Activated CD8-positive, alpha-beta T cell treated with anti-CD3 and anti-CD28 coated beads for 36 hours (primary cell): ENCODE data around the gene TRAPPC6A. TPM values are rescaled to one million over a fixed set of nuclear protein-coding genes. Genes with fewer than 3 reads are reported as not detected.
A peak's percentile ranks its signal among the peaks of the same experiment; 100 is the strongest.

Source experiments
- ATAC-seq: fragments of 200-7000 bp; cut with Tn5 transposase; one replicate; pipeline ENCODE4 v1.10.0; 2021; ENCODE audit warnings: mild to moderate bottlenecking, moderate library complexity
- CTCF ChIA-PET: fragments of 350-600 bp; sonication (Branson Sonifier 250); formaldehyde crosslinking; loops from one replicate; lab custom pipeline; 2021; ENCODE audit warnings: antibody characterized with exemption; lab: Charles Lee
- POLR2A ChIA-PET: fragments of 350-600 bp; sonication (Branson Sonifier 250); formaldehyde crosslinking; loops from one replicate; lab custom pipeline; 2021; ENCODE audit warnings: antibody characterized with exemption; lab: Charles Lee
- DNase-seq: peaks from one replicate; pipeline ENCODE4 v3.0.0-alpha.2; 2020
- H3K27ac Mint-ChIP-seq: one replicate; pipeline ENCODE4 v1.8.0; 2021; ENCODE audit warnings: mild to moderate bottlenecking, mixed read lengths
- H3K27me3 Mint-ChIP-seq: one replicate; pipeline ENCODE4 v1.8.0; 2021; ENCODE audit warnings: mixed read lengths
- H3K36me3 Mint-ChIP-seq: one replicate; pipeline ENCODE4 v1.8.0; 2021; ENCODE audit warnings: low read depth, mixed read lengths
- H3K4me1 Mint-ChIP-seq: one replicate; pipeline ENCODE4 v1.8.0; 2021; ENCODE audit warnings: low read depth, mixed read lengths
- H3K4me3 Mint-ChIP-seq: one replicate; pipeline ENCODE4 v1.8.0; 2021; ENCODE audit warnings: mild to moderate bottlenecking, moderate library complexity, mixed read lengths
- H3K9me3 Mint-ChIP-seq: one replicate; pipeline ENCODE4 v1.8.0; 2021; ENCODE audit warnings: mixed read lengths
- CTCF ChIP-seq: fragments of 200-600 bp; IDR thresholded peaks from one replicate; pipeline ENCODE4 v1.8.0; 2022; ENCODE audit warnings: antibody characterized with exemption, mild to moderate bottlenecking
- intact Hi-C: fragments of 100-400 bp; cut with micrococcal nuclease; formaldehyde crosslinking; loops from one replicate; pipeline ENCODE4 v1.10.0; 2022
- total RNA-seq, 2 experiments: library from RNA; stranded (reverse); gene quantifications; one replicate each; pipeline ENCODE4 v1.2.3, GENCODE V29; 2021

Gene TRAPPC6A
- total RNA-seq, 2 experiments from 2014 or later, result 27.3 to 28.8 TPM

GRCh38 chr19:45118106-45118505 is 59.9 kb downstream of the TRAPPC6A start:
- no peak for TF ChIP-seq CTCF
- peak overlapping the region; percentile 44 for H3K4me3 Mint-ChIP-seq
- no peaks in the 10 kb centered on the region for H3K27me3 Mint-ChIP-seq
- intact Hi-C loops, result no loop called here
- ChIA-PET CTCF (interaction anchor here (0.9 to 2.9 kb wide), 6 partner anchors 7 to 30 kb away, joined by 3 to 16 read pairs (median 3); partner anchors contain the start of gene PPP1R37), POLR2A (interaction anchor here (0.6 to 2.1 kb wide), 6 partner anchors 15 to 59 kb away, joined by 3 to 14 read pairs (median 6); partner anchors contain the start of genes PPP1R37 and TRAPPC6A)
- DNase-seq, result peak; percentile 23
- H3K4me1 Mint-ChIP-seq, result peaks cover 84% of the 10 kb centered on the region
- H3K36me3 Mint-ChIP-seq, result no peaks in the 10 kb centered on the region
- peak overlapping the region; percentile 79 for H3K27ac Mint-ChIP-seq
- ATAC-seq, result no peak
- no peaks in the 10 kb centered on the region for H3K9me3 Mint-ChIP-seq

DNA sequence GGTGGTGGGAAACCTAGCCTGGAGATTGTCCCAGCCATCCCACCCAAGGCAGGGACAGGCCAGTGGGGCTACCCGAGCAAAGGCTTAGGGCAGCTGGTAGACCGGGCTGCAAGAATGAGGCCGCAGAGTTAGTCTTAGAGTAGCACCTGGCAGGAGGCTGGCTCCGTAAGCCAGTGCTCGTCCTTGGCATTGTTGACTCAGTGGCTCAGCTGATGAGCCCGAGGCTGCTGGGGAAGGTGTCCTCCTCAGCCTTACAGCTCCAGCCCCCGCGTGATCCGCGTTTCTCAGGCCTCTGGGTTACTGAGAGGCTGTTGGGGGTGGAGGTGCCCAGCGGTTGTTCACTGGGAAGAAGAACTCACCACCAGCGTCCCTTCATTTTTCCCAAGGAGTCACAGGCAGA is 60.4 kb downstream of the TRAPPC6A start:
- ATAC-seq (peak; percentile 6), DNase-seq (peak; percentile 53)
- no peaks in the 10 kb centered on the region for H3K27me3 Mint-ChIP-seq
- H3K9me3 Mint-ChIP-seq, result no peaks in the 10 kb centered on the region
- peak overlapping the region; percentile 63 for H3K27ac Mint-ChIP-seq
- H3K4me3 Mint-ChIP-seq, result peak overlapping the region; percentile 44
- intact Hi-C loops, result no loop called here
- POLR2A ChIA-PET, result interaction anchor here (0.7 to 2.1 kb wide), 6 partner anchors 15 to 134 kb away, joined by 3 to 14 read pairs (median 6); partner anchors contain the start of genes PPP1R37 and TRAPPC6A
- CTCF ChIA-PET, result interaction anchor here (0.9 to 2.9 kb wide), 5 partner anchors 8 to 31 kb away, joined by 3 to 16 read pairs (median 3); partner anchors contain the start of gene PPP1R37
- no peaks in the 10 kb centered on the region for H3K36me3 Mint-ChIP-seq
- no peak for TF ChIP-seq CTCF
- peaks cover 84% of the 10 kb centered on the region for H3K4me1 Mint-ChIP-seq

DNA sequence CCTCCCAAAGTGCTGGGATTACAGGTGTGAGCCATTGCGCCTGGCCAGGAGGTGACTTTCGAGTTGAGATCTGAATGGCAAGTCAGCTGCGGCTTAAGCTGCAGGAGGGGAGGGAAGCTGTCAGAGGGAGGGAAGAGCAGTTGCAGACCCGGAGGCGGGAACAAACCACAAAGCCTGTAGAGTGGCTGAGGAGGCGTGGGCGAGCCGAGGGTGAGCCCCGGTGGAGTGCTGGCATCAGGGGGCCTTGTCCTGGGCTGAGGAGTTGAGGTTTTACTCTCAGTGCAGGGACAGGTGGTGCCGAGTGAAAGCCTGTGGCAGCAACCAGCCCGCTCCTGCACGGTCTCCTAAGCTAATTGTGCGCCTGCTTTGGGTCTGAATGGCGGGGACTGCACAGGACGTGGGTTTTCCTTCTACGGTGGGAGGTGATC is 60.9 kb downstream of the TRAPPC6A start:
- ChIA-PET POLR2A (interaction anchor here (0.9 to 1.9 kb wide), 5 partner anchors 19 to 135 kb away, joined by 3 to 14 read pairs (median 4); partner anchors contain the start of genes PPP1R37 and TRAPPC6A), CTCF (interaction anchor here (0.9 to 2.9 kb wide), 3 partner anchors 8 to 25 kb away, joined by 3 to 16 read pairs (median 11); no protein-coding TSS in a partner anchor)
- Mint-ChIP-seq H3K9me3 (no peaks in the 10 kb centered on the region), H3K36me3 (no peaks in the 10 kb centered on the region), H3K4me1 (peaks cover 79% of the 10 kb centered on the region), H3K27me3 (no peaks in the 10 kb centered on the region), H3K27ac (peak overlapping the region; percentile 63), H3K4me3 (peak overlapping the region; percentile 23)
- intact Hi-C loops, result no loop called here
- no peak for TF ChIP-seq CTCF
- ATAC-seq, result peak; percentile 77
- DNase-seq, result peak; percentile 93

DNA sequence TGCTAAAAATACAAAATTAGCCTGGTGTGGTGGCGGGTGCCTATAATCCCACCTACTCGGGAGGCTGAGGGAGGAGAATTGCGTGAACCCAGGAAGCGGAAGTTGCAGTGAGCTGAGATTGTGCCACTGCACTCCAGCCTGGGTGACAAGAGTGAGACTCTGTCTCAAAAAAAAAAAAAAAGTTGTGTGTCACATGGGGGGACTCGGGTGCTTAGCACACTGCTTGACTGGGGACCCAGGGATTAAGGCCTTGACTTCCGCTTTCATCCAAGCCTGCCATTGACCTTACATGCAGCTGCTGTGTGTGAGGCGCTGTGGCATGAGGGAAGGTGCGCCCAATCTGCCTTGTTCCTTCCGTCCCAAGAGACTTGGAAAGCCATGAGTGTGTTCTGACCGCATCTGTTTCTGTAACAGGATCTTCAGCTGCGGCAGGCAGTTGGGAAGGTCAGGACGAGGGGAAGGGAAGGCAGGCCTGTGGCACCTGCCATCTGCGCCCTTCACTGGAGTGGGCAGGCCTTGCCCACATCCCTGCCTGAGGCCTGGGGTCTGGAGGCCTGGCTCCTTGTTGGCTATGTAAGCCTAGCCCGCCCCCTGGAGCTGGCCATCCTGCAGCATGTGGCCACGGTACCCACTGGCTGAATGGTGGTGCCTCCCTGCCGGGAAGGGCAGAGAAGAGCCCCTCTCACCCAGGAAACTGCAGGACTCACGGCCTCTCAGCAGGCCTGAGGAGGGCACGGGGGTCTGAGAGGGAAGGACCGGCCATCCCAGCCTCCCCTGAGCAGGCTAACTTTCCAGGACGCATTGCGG is 62.0 kb downstream of the TRAPPC6A start:
- Mint-ChIP-seq H3K27me3 (no peaks in the 10 kb centered on the region), H3K9me3 (no peaks in the 10 kb centered on the region), H3K36me3 (no peaks in the 10 kb centered on the region), H3K4me3 (no peak overlapping the region), H3K27ac (peak overlapping the region; percentile 64), H3K4me1 (peaks cover 72% of the 10 kb centered on the region)
- intact Hi-C loops, result no loop called here
- DNase-seq, result no peak
- POLR2A ChIA-PET, result interaction anchor here (1.3 kb wide), 1 partner anchor 68 kb away, joined by 3 read pairs; no protein-coding TSS in a partner anchor
- CTCF ChIA-PET, result interaction anchor here (2.9 kb wide), 1 partner anchor 10 kb away, joined by 16 read pairs; no protein-coding TSS in a partner anchor
- no peak for ATAC-seq
- TF ChIP-seq CTCF, result no peak
